22Rv1 (cell line): ENCODE measurements around the gene AOPEP.
A peak's percentile ranks its signal among the peaks of the same experiment; 100 is the strongest.

Source experiments
- H3K27ac ChIP-seq: fragments of 450-650 bp; 2 replicates; pipeline ENCODE4 v1.5.1; 2017
- CTCF ChIP-seq: fragments of 450-650 bp; IDR thresholded peaks from 2 replicates; pipeline ENCODE4 v1.5.1; 2017; ENCODE audit warnings: mild to moderate bottlenecking
- ZFX ChIP-seq: fragments of 450-650 bp; IDR thresholded peaks from 2 replicates; pipeline ENCODE4 v1.6.1; 2017; ENCODE audit warnings: antibody characterized with exemption, borderline replicate concordance

Gene AOPEP

GRCh38 chr9:95094002-95094401 is 367.5 kb downstream of the AOPEP start:
- no peak for TF ChIP-seq ZFX
- peak overlapping the region; percentile 53 for H3K27ac ChIP-seq

GRCh38 chr9:95095641-95096355 is 369.3 kb downstream of the AOPEP start:
- H3K27ac ChIP-seq: 0 out of 2 replicates have a peak overlapping the region, but pooled peaks have one; percentile 53
- no peak for TF ChIP-seq CTCF

GRCh38 chr9:95096381-95096780 is 369.9 kb downstream of the AOPEP start:
- peak; percentile 32 for TF ChIP-seq CTCF
- no peak for TF ChIP-seq ZFX
- no peak overlapping the region for H3K27ac ChIP-seq

GRCh38 chr9:95096807-95097206 is 370.3 kb downstream of the AOPEP start:
- H3K27ac ChIP-seq: no peak overlapping the region; the same call in 1 of the 2 replicates
- TF ChIP-seq ZFX (no peak), CTCF (0 out of 2 replicates have a peak, but pooled peaks have one; percentile 11)

GRCh38 chr9:95097279-95097678 is 370.8 kb downstream of the AOPEP start:
- H3K27ac ChIP-seq: no peak overlapping the region; the same call in 1 of the 2 replicates
- TF ChIP-seq ZFX: no peak
- TF ChIP-seq CTCF: no peak

GRCh38 chr9:95098391-95098921 is 372.0 kb downstream of the AOPEP start:
- no peak for TF ChIP-seq ZFX
- no peak for TF ChIP-seq CTCF
- no peak overlapping the region for H3K27ac ChIP-seq

- no peak for TF ChIP-seq ZFX
- H3K27ac ChIP-seq: no peak overlapping the region
Observed at GRCh38 chr9:95099321-95100070, 373.0 kb downstream of the AOPEP start.

GRCh38 chr9:95100071-95100627 is 373.6 kb downstream of the AOPEP start:
- TF ChIP-seq CTCF: no peak

More at GRCh38 chr9:95100071-95100627, 373.6 kb downstream of the AOPEP start:
- H3K27ac ChIP-seq: no peak overlapping the region
